ENCODE results near the gene KBTBD12.

The KBTBD12 gene

DNA sequence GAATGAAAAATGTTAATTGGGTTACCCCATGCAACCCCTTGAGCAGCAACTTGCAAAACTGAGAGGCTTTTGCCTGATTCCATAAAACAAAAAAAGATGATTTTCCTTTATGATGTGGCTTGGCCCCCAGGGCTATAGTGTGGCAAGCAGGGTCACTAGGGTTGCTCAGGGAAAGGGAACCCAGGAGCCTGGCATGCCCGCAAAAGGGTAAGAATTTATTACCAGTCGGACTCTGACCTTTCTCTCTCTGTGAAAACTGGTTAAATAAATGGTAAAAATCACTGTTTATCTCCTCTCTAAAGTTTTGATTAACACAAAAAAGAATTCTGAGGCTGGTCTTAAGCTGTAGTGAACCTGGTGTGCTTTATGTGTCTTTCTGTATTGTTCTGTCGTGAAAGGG, 99.5 kb downstream of the KBTBD12 start:
- DNase-seq (ENCODE audit: low read depth), result no peak

- no peak for DNase-seq (ENCODE audit: low read depth)
Observed at GRCh38 chr3:128016502-128016901, 101.5 kb downstream of the KBTBD12 start.

- no peak for DNase-seq (ENCODE audit: low read depth)
Observed at GRCh38 chr3:128021768-128022372, 106.8 kb downstream of the KBTBD12 start.

DNA sequence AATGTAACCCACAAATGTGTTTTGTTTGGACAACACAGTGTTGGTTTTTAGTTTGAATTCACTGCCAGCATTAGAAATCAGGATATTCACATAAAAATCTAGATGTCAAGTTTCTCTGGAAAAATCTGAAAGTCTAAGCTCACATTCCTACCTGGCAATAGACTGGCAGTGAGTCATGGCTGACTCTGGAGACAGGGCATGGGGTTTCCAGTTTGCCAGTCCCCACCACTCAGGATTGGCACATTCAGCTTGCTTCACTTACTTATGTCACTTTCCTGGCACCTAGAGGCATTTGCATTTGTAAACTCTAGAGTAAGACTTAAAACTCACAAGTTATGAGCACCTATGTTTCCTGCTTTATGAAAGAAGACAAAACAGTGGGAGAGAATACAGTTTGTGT, 118.1 kb downstream of the KBTBD12 start:
- DNase-seq (ENCODE audit: low read depth), result no peak

DNA sequence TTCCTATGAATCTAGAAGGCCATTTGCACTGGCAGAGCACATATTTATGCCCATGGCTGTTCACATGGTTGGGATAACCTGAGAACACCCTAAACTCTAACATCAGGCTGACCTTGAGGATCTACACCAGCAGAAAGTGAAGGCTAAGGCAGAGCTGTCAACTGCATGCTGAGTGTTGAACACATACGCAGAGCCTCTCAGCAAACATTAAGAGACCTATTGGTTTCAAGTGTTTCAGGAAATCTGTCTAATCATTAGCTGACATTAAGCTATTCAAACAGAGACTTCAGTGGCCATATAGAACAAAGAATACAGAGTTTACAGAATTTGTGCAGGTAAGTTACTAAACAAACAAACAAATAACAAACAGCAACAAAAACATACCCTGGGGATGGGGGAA, 121.1 kb downstream of the KBTBD12 start:
- DNase-seq (ENCODE audit: low read depth), result no peak

Data from stimulated activated CD8-positive, alpha-beta memory T cell treated with anti-CD3 and anti-CD28 coated beads, Interleukin-12 subunit alpha, Interleukin-12 subunit beta, amount 100 ng/mL, for 4 hours (primary cell).